Tibial nerve (tissue), 4 donors: ENCODE data around the gene SARM1.
"Not testable (repeated sequence)": the region's sequence is repeated elsewhere in the genome, so short reads cannot be mapped to it uniquely, and the experiment has no call there.

ENCODE experiments used
- CTCF ChIP-seq, 5 experiments: fragments of 200-600 bp in 3 of 5; fragments of 450-650 bp in 2 of 5; sonication (generic) in 3 of 5; IDR thresholded peaks; one replicate each; pipeline ENCODE4 v1.5.1; 2016 to 2019; ENCODE audit warnings: antibody characterized with exemption in 5 of 5, mild to moderate bottlenecking in 3 of 5, moderate library complexity in 2 of 5
- EP300 ChIP-seq, 2 donors: sonication (generic); formaldehyde crosslinking; IDR thresholded peaks; one replicate each; pipeline ENCODE4 v1.6.1; 2017; ENCODE audit warnings: antibody characterized with exemption in 2 of 2, mild to moderate bottlenecking in 1 of 2
- POLR2A ChIP-seq, 2 donors: fragments of 450-650 bp; IDR thresholded peaks; one replicate each; pipeline ENCODE4 v1.6.1; 2017; ENCODE audit warnings: antibody characterized with exemption in 2 of 2, mild to moderate bottlenecking in 2 of 2, moderate library complexity in 2 of 2

- TF ChIP-seq CTCF, POLR2A, EP300 (IDR thresholded peaks at IDR 0.05): not testable (repeated sequence)
Observed at GRCh38 chr17:28338769-28339212, 32.7 kb upstream of the SARM1 start.
